HL-60 (cell line): ENCODE results near the gene SIGLEC7.
A peak's percentile ranks its signal among the peaks of the same experiment; 100 is the strongest.

Experiments
- DNase-seq, 2 experiments: peaks; one replicate each; pipeline ENCODE4 v3.0.0-alpha.2; 2010 to 2020; ENCODE audit warnings: low read depth in 1 of 2, low spot score in 1 of 2
- H3K27ac ChIP-seq: fragments of 250-450 bp; sonication (Bioruptor Pico); replicated peaks from 2 replicates; pipeline ENCODE4 v1.5.1; 2020; ENCODE audit warnings: mild to moderate bottlenecking, moderate library complexity
- H3K27me3 ChIP-seq: fragments of 250-450 bp; sonication (Bioruptor Pico); 2 replicates; pipeline ENCODE4 v1.5.1; 2021; ENCODE audit warnings: mild to moderate bottlenecking, moderate library complexity; ENCODE audit not compliant: insufficient read depth, poor library complexity, severe bottlenecking
- H3K4me3 ChIP-seq: replicated peaks from 2 replicates; pipeline ENCODE4 v1.5.1; 2011; ENCODE audit warnings: mild to moderate bottlenecking, control low read depth, low read length; ENCODE audit not compliant: insufficient read depth
- CTCF ChIP-seq: IDR thresholded peaks from one replicate; pipeline ENCODE4 v1.5.1; 2011; ENCODE audit warnings: low read length, control low read depth, inconsistent platforms; ENCODE audit not compliant: insufficient read depth
- GABPA ChIP-seq: IDR thresholded peaks from 2 replicates; pipeline ENCODE4 v1.6.1; 2012; ENCODE audit warnings: low read depth
- POLR2AphosphoS5 ChIP-seq: IDR thresholded peaks from 2 replicates; pipeline ENCODE4 v1.6.1; 2012; ENCODE audit warnings: low read depth
- REST ChIP-seq: IDR thresholded peaks from 2 replicates; pipeline ENCODE4 v1.6.1; 2012; ENCODE audit warnings: low read depth; ENCODE audit not compliant: insufficient replicate concordance
- SPI1 ChIP-seq: IDR thresholded peaks from 2 replicates; pipeline ENCODE4 v1.6.1; 2012; ENCODE audit warnings: low read depth, mild to moderate bottlenecking, borderline replicate concordance

Gene SIGLEC7

GRCh38 chr19:51127755-51128154, 14.3 kb upstream of the SIGLEC7 start:
- Histone ChIP-seq H3K27me3 (no peaks in the 10 kb centered on the region), H3K4me3 (no peak overlapping the region), H3K27ac (no peak overlapping the region)
- DNase-seq = peak; percentile 58 to 94
- TF ChIP-seq GABPA = no peak
- TF ChIP-seq SPI1 = peak; percentile 94

- no peak overlapping the region for H3K27ac ChIP-seq
- no peaks in the 10 kb centered on the region for H3K27me3 ChIP-seq
- TF ChIP-seq GABPA = no peak
- TF ChIP-seq POLR2AphosphoS5 = no peak
- no peak for TF ChIP-seq SPI1
- no peak for TF ChIP-seq CTCF
- no peak for TF ChIP-seq REST
- no peak overlapping the region for H3K4me3 ChIP-seq
- DNase-seq = no peak
Measured at GRCh38 chr19:51128227-51128626, 13.9 kb upstream of the SIGLEC7 start.

GRCh38 chr19:51129716-51130115, 12.4 kb upstream of the SIGLEC7 start:
- DNase-seq = no peak
- TF ChIP-seq SPI1 (no peak), POLR2AphosphoS5 (no peak), CTCF (no peak), GABPA (no peak), REST (no peak)
- H3K27me3 ChIP-seq = no peaks in the 10 kb centered on the region
- no peak overlapping the region for H3K27ac ChIP-seq
- no peak overlapping the region for H3K4me3 ChIP-seq

GRCh38 chr19:51131780-51132680, 10.1 kb upstream of the SIGLEC7 start:
- Histone ChIP-seq H3K4me3 (no peak overlapping the region), H3K27me3 (no peaks in the 10 kb centered on the region)
- peak; percentile 59 to 73 for DNase-seq

More at GRCh38 chr19:51131780-51132680, 10.1 kb upstream of the SIGLEC7 start:
- H3K27ac ChIP-seq = peak overlapping the region; percentile 41
- TF ChIP-seq REST = no peak
- TF ChIP-seq GABPA = no peak
- no peak for TF ChIP-seq POLR2AphosphoS5
- peak; percentile 45; the same call in 1 of the 2 replicates for TF ChIP-seq SPI1
- TF ChIP-seq CTCF = peak; percentile 3
